HCT116 (cell line): ENCODE results near the gene MARVELD1.
A peak's percentile ranks its signal among the peaks of the same experiment; 100 is the strongest.

Experiments used
- CEBPB ChIP-seq: IDR thresholded peaks from 2 replicates; pipeline ENCODE4 v1.6.1; 2012; ENCODE audit warnings: low read depth
- CTCF ChIP-seq, 3 experiments: fragments of 200-600 bp in 1 of 3; sonication (generic) in 1 of 3; IDR thresholded peaks in 2 of 3; conservative IDR thresholded peaks in 1 of 3; 2 replicates each; pipeline ENCODE4 v1.5.1; 2012 to 2017; ENCODE audit warnings: low read depth in 2 of 3, low read length in 2 of 3, antibody characterized with exemption in 1 of 3, borderline replicate concordance in 1 of 3, control low read depth in 1 of 3, mild to moderate bottlenecking in 1 of 3, mixed read lengths in 1 of 3, mixed run types in 1 of 3, moderate library complexity in 1 of 3; ENCODE audit not compliant: insufficient read depth in 1 of 3
- EGR1 ChIP-seq: IDR thresholded peaks from 2 replicates; pipeline ENCODE4 v1.6.1; 2012; ENCODE audit warnings: low read depth
- EZH2 ChIP-seq: fragments of 200-600 bp; sonication (generic); IDR thresholded peaks from 2 replicates; pipeline ENCODE4 v1.6.1; 2017; ENCODE audit warnings: antibody characterized with exemption, mixed run types
- POLR2A ChIP-seq: IDR thresholded peaks from 2 replicates; pipeline ENCODE4 v1.7.0; 2011; ENCODE audit warnings: borderline replicate concordance; ENCODE audit not compliant: insufficient read depth, insufficient read length; ENCODE audit errors: extremely low read depth
- RAD21 ChIP-seq: IDR thresholded peaks from 2 replicates; pipeline ENCODE4 v1.6.1; 2012; ENCODE audit warnings: low read depth, mild to moderate bottlenecking
- SP1 ChIP-seq: IDR thresholded peaks from 2 replicates; pipeline ENCODE4 v1.6.1; 2012; ENCODE audit warnings: low read depth
- YY1 ChIP-seq: IDR thresholded peaks from 2 replicates; pipeline ENCODE4 v1.6.1; 2011; ENCODE audit warnings: low read length, low read depth, moderate library complexity, mild to moderate bottlenecking; ENCODE audit not compliant: insufficient replicate concordance; ENCODE audit errors: extremely low read depth
- TF ChIP-seq, protein P1 (sequence below): IDR thresholded peaks from 2 replicates; pipeline ENCODE4 v1.6.1; 2012; ENCODE audit warnings: low read depth

DNA sequence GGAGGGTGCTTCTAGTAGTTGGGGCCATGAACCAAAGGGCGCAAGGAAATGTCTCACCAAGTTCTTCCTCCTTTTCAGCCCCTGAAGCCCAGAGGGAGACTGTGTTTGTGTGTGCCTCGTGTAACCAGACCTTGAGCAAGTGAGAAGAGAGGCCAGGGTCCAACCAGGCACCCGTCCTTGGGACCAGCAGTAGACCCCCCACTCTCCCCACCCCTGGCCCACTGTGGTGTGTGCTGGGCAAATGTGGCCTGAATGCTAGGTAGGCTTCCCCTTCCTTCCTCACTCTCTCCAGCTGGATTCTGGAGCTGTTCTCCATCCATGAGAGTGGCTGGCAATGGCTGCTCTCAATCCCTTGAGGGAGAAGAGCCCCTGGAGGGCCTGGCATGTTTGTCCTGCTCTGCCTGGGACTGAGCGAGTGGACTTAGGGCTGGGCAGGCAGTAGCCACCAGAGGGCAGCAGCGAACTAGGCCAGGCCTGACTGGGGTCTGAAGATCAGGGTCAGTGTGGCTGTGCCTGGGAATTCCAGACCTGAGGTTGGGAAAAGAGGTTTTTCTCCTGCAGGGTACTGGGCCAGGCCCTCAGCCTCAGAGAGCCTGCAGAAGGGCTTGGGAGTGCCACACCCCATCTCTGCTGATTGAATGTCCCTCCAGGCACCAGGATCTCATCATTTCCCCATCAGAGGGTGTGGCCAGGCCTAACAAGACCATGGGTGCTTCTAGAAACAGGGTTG, 45.8 kb downstream of the MARVELD1 start:
- TF ChIP-seq SP1 (no peak), CEBPB (no peak), CTCF (IDR thresholded peaks at IDR 0.05 in 2 of 3, conservative IDR thresholded peaks at IDR 0.05 in 1 of 3; ENCODE audit: borderline replicate concordance in 1 of 3, insufficient read depth in 1 of 3, low read depth in 2 of 3, low read length in 2 of 3) (peak; percentile 79 to 98 (median 94)), EZH2 (no peak), RAD21 (peak; percentile 86), YY1 (no peak), EGR1 (no peak), POLR2A (no peak)
- TF ChIP-seq, protein P1, sequence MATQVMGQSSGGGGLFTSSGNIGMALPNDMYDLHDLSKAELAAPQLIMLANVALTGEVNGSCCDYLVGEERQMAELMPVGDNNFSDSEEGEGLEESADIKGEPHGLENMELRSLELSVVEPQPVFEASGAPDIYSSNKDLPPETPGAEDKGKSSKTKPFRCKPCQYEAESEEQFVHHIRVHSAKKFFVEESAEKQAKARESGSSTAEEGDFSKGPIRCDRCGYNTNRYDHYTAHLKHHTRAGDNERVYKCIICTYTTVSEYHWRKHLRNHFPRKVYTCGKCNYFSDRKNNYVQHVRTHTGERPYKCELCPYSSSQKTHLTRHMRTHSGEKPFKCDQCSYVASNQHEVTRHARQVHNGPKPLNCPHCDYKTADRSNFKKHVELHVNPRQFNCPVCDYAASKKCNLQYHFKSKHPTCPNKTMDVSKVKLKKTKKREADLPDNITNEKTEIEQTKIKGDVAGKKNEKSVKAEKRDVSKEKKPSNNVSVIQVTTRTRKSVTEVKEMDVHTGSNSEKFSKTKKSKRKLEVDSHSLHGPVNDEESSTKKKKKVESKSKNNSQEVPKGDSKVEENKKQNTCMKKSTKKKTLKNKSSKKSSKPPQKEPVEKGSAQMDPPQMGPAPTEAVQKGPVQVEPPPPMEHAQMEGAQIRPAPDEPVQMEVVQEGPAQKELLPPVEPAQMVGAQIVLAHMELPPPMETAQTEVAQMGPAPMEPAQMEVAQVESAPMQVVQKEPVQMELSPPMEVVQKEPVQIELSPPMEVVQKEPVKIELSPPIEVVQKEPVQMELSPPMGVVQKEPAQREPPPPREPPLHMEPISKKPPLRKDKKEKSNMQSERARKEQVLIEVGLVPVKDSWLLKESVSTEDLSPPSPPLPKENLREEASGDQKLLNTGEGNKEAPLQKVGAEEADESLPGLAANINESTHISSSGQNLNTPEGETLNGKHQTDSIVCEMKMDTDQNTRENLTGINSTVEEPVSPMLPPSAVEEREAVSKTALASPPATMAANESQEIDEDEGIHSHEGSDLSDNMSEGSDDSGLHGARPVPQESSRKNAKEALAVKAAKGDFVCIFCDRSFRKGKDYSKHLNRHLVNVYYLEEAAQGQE, result no peak
